ENCODE results near the gene ASF1A. TPM values are rescaled to one million over a fixed set of nuclear protein-coding genes. Genes with fewer than 3 reads are reported as not detected.
A peak's percentile ranks its signal among the peaks of the same experiment; 100 is the strongest.

Gene ASF1A
- total RNA-seq, 2 donors from 2014 or later: 11.3 to 27.3 TPM

DNA sequence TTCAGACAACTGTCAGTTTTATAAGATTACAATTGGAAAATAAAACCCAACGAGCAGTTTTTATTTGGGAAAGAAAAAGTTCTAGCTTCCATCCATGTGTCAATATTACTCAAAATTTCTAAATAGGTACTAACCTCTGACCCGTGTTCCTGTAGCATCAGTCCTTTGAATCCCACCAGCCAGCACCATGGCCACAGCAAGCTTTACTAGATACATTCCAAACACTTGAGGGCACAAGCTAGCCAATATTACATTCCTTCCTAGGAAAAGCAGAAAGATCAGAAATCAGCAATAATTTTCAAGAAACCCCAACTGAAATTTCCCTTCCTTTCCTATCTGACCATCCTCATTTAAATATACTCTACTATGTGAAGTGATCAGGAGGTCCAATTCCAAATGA is 19.2 kb downstream of the ASF1A start:
- peaks cover 93% of the 10 kb centered on the region for H3K36me3 Mint-ChIP-seq (ENCODE audit: low read depth)

DNA sequence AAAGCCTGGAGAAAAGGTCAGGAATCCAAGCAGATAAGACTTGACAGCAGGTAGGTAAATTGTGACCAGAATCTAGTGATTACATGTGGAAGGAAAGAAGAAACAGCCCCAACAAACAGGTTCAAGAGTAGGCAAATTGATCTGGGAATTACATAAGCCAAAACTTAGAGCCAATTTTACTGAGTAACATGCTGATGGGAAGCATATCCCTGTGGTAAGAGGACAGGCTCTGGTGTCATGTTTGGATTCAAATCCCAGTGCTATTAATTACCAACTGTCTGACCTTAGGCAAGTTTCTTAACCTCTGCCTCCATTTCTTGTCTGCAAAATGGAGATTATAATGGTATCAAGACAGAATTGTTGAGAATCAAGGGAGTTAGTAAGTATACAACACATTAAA is 20.6 kb downstream of the ASF1A start:
- ATAC-seq (replicated peaks): no peak
- Mint-ChIP-seq H3K9me3 (no peaks in the 10 kb centered on the region), H3K27ac (peak overlapping the region; percentile 21), H3K4me1 (peaks cover 5% of the 10 kb centered on the region), H3K36me3 (ENCODE audit: low read depth) (peaks cover 92% of the 10 kb centered on the region), H3K4me3 (no peak overlapping the region), H3K27me3 (no peaks in the 10 kb centered on the region)

More for the DNA sequence above, 19.2 kb downstream of the ASF1A start:
- Mint-ChIP-seq H3K4me3 (no peak overlapping the region), H3K9me3 (no peaks in the 10 kb centered on the region), H3K27ac (peak overlapping the region; percentile 42), H3K27me3 (no peaks in the 10 kb centered on the region), H3K4me1 (peaks cover 5% of the 10 kb centered on the region)
- ATAC-seq (replicated peaks): no peak

DNA sequence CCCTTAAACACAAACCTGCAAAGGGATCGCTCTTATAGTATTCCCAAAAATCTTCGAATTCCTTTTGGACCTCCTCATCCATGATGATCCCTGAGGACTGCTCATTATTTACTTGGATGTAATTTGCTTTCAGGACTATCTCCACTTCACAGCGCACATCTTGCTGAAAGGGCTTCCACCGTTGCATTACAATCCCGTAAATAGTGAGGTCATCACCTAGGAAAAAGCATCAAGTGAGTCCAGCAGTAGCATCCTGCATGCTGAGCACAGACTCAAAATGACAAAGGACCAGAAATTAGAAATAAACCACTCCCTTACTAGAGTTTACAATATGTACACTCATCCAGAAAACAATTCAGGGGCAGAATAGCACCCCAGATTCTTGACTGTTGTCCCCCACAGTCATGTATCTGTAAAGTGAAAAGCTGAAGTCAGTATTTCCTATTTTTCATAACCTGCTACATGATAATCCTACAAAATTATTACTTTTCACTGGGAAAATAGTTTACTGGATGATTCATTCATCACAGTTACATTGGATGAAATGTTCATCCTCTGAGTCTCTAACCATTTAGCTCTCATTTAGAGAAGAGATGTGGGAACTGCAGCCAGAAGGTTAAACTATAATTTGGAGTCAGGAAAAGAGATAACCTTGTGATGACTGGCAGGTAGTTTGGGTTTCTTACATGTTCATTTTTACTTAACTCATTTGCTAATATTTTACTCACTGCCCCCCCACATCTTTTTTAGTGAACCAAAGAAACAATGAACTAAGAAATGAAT is 23.8 kb downstream of the ASF1A start:
- ATAC-seq (replicated peaks): no peak
- H3K27ac Mint-ChIP-seq: no peak overlapping the region
- H3K36me3 Mint-ChIP-seq (ENCODE audit: low read depth): peaks cover 96% of the 10 kb centered on the region
- no peaks in the 10 kb centered on the region for H3K9me3 Mint-ChIP-seq
- H3K27me3 Mint-ChIP-seq: no peaks in the 10 kb centered on the region
- H3K4me3 Mint-ChIP-seq: no peak overlapping the region
- peaks cover 5% of the 10 kb centered on the region for H3K4me1 Mint-ChIP-seq

DNA sequence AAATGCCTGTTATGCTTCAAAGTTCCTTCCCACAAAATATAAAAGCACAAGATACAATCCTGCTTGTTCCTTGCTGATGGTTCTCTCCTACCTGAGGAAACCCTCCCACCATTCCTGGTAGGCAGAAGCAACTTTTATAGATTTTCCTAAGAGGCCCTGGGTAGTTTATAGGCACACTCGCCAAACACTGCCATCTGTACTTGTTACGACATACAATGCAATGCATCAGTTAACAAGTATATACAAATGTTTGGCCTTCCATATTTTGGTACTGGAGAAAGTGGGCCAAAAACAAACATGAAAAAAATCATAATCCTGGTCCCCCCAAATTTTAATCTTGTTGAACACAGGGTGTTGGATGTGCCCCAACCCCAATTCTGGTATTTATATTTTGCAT is 24.4 kb downstream of the ASF1A start:
- no peak for ATAC-seq (replicated peaks)
- H3K9me3 Mint-ChIP-seq: no peaks in the 10 kb centered on the region
- H3K4me3 Mint-ChIP-seq: no peak overlapping the region
- H3K4me1 Mint-ChIP-seq: peaks cover 5% of the 10 kb centered on the region
- no peak overlapping the region for H3K27ac Mint-ChIP-seq
- peaks cover 96% of the 10 kb centered on the region for H3K36me3 Mint-ChIP-seq (ENCODE audit: low read depth)
- no peaks in the 10 kb centered on the region for H3K27me3 Mint-ChIP-seq

DNA sequence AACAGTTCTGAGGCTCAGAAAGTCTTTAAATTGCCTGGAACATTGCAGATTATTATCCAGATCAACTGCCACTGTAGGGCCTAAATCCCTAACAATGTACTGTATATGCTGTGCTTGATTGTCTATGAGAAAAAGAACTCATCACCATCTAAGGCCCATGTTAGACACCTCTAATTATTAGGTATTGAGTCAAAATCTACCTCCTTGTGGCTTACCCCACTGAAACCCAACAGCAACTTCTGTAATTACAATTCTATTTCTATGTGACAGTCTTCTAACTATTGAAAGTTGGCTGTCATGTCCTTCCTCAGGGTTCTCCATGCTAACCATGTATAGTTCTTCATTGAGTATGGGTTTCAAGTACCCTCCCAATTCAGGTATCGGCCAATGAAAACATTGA is 27.1 kb downstream of the ASF1A start:
- peak; percentile 12 for ATAC-seq (replicated peaks)
- no peaks in the 10 kb centered on the region for H3K9me3 Mint-ChIP-seq
- H3K36me3 Mint-ChIP-seq (ENCODE audit: low read depth): peaks cover 94% of the 10 kb centered on the region

DNA sequence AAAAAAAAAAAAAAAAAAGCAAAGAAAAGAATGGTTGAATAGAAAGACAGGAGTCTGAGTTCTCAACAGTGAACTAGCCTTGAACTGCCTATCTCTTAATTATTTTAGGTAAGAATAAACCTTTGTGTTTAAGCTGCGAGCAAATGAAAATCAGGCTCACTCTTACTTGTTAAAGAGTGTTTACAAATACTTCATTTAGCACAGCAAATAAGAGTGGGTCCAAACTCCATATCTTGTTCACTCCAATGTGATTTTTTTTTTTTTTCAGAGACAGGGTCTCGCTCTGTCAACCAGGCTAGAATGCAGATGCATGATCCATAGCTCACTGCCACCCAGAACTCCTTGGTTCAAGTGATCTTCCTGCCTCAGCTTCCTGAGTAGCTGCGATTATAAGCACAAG is 29.1 kb downstream of the ASF1A start:
- no peak overlapping the region for H3K4me3 Mint-ChIP-seq
- no peaks in the 10 kb centered on the region for H3K9me3 Mint-ChIP-seq
- H3K36me3 Mint-ChIP-seq (ENCODE audit: low read depth): peaks cover 91% of the 10 kb centered on the region
- ATAC-seq (replicated peaks): no peak
- no peaks in the 10 kb centered on the region for H3K4me1 Mint-ChIP-seq
- H3K27ac Mint-ChIP-seq: no peak overlapping the region
- no peaks in the 10 kb centered on the region for H3K27me3 Mint-ChIP-seq

More for the DNA sequence above, 27.1 kb downstream of the ASF1A start:
- Mint-ChIP-seq H3K27ac (no peak overlapping the region), H3K27me3 (no peaks in the 10 kb centered on the region), H3K4me1 (no peaks in the 10 kb centered on the region), H3K4me3 (no peak overlapping the region)

DNA sequence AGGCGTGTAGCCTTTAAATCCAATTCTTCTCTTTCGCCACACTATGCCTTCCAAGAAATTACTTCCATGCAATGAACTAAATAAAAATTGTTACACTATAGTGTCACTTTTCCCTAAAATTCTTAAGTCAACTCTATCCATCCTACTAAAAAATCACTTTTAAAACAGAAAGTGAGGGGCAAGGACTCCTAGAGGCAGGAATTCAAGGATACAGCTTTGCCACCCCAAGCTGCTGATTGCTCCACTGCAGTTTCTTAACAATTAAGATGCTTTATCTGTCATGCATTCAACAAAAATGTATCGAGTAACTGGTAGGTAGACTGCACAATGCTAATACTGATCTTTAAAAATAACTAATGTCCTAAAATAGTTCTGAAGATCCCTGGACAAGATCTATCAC is 36.7 kb downstream of the ASF1A start:
- Mint-ChIP-seq H3K36me3 (ENCODE audit: low read depth) (peaks cover 65% of the 10 kb centered on the region), H3K27ac (no peak overlapping the region), H3K9me3 (no peaks in the 10 kb centered on the region), H3K4me1 (peaks cover 7% of the 10 kb centered on the region), H3K27me3 (no peaks in the 10 kb centered on the region), H3K4me3 (no peak overlapping the region)
- ATAC-seq (replicated peaks): no peak

DNA sequence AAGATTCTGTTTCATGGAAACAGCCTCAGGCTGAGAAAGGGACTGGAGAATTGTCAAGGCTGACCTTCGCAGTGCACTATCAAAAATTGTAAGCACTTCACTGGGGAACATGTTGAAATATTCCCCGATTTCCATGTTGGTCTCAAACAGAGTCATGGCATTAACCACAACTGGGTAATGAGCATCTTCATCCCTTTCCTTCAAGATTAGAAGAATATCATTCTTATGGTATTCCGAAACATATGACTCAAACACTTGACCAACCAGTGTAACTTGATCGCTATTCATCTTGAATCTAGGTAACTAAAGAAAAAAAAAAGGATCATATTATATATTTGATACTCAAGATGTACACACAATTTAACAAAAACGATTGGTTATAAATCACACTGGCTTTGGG is 37.5 kb downstream of the ASF1A start:
- H3K4me3 Mint-ChIP-seq: no peak overlapping the region
- H3K36me3 Mint-ChIP-seq (ENCODE audit: low read depth): peaks cover 59% of the 10 kb centered on the region
- no peak for ATAC-seq (replicated peaks)
- H3K9me3 Mint-ChIP-seq: no peaks in the 10 kb centered on the region
- H3K4me1 Mint-ChIP-seq: peaks cover 10% of the 10 kb centered on the region
- no peaks in the 10 kb centered on the region for H3K27me3 Mint-ChIP-seq
- H3K27ac Mint-ChIP-seq: no peak overlapping the region

DNA sequence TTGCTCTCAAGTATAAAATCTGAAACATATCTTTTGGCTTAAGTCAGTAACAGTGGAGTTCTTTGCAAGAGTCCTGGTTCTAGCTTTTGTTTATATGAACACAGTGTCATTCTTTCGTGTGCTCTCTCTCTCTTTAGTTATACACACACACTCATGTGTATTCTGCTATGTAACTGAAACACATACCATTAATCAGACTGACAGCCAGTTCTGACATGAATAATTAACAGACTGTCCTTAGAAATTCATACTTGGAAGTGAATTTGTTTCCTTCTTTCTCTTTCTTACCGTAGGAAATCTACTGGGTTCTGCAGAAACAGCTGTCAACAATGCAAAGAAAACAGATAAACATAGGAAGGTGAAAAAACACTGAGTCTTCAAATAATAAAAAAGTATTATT is 38.5 kb downstream of the ASF1A start:
- Mint-ChIP-seq H3K9me3 (no peaks in the 10 kb centered on the region), H3K27ac (no peak overlapping the region), H3K36me3 (ENCODE audit: low read depth) (peaks cover 51% of the 10 kb centered on the region), H3K27me3 (no peaks in the 10 kb centered on the region), H3K4me1 (peaks cover 16% of the 10 kb centered on the region), H3K4me3 (peak overlapping the region; percentile 89)
- ATAC-seq (replicated peaks): no peak

DNA sequence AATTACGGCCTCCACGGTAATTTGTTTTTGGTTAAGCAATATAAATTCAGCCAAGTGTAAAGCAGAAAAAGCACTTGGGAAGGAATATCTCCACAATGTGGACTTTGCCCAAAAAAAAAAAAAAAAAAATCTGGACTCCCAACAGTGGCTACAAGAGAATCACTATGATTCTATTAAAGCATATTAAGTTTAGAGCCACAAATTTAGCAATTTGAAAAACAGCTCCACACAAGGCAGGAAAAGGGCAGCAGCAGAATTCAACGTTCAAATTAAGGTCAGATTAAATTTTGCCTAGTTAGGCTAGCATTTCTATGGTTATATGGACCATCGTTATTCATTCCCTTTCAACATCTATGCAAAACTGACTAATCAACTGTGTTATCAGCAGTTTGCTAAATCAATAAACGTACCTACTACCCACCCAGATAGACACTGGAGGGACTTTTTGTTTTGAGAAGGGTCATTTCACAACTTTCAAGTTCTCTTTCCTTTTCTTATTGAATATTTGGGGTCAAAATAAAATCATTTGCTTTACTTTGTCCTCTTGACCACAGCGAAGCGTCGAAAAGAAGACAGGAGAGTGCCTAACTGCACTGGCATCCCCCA is 40.0 kb downstream of the ASF1A start:
- Mint-ChIP-seq H3K4me1 (peaks cover 16% of the 10 kb centered on the region), H3K36me3 (ENCODE audit: low read depth) (peaks cover 39% of the 10 kb centered on the region), H3K27ac (peak overlapping the region; percentile 89), H3K9me3 (no peaks in the 10 kb centered on the region), H3K4me3 (peak overlapping the region; percentile 89), H3K27me3 (no peaks in the 10 kb centered on the region)
- no peak for ATAC-seq (replicated peaks)

DNA sequence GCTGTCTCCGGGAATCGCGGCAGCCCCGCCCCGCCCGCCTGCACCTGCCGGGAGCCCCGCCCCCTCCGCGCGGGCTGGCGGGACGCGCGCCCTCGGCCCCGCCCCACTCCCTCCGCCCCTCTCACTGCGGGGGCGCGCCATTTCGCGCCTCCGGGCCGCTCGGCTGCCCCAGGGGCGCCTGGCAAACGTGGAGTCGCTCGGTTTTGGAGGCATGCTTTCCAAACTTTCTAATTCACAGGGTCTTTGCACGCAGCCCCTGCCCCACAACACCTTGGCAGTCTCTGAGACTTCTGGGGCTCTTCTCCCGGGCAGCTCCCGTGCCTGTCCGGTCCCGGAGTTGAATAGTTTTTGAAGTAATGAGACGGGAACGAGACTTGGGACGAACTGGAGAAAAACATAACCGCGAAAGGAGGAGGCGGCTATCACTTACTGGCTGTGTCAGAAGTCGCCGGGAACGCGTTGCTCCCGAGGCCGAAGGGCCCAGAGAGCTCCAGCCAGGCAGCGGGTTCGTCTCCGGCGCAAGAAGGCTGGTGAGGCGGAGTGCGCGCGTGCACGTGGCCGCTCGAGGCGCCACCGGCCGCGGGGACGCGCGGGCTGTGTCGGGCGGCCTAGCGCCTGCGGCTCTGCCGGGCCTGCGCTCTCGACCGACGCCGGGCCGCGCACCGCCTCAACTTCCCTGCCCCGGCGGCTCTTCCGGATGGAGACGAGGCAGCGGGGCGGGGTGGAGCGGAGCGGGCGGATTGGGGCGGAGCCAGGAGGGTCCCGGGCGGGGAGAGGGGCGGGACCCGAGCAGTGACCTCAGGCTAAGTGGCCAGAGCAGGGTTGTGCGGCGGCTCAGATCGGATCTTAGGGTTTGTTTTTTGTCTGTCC is 40.7 kb downstream of the ASF1A start, which contains the start of gene MCM9:
Gene MCM9 (minus strand): TSS at position 699 of the 870 bp plus-strand sequence. CDS start 3,436 bp downstream, outside the sequence.
- Mint-ChIP-seq H3K9me3 (no peaks in the 10 kb centered on the region), H3K27ac (peak within 1 kb of the TSS; percentile 89), H3K36me3 (ENCODE audit: low read depth) (peaks cover 36% of the 10 kb centered on the region), H3K4me1 (peaks cover 16% of the 10 kb centered on the region), H3K4me3 (peak within 1 kb of the TSS; percentile 89), H3K27me3 (no peaks in the 10 kb centered on the region)
- ATAC-seq (replicated peaks): peak; percentile 96

DNA sequence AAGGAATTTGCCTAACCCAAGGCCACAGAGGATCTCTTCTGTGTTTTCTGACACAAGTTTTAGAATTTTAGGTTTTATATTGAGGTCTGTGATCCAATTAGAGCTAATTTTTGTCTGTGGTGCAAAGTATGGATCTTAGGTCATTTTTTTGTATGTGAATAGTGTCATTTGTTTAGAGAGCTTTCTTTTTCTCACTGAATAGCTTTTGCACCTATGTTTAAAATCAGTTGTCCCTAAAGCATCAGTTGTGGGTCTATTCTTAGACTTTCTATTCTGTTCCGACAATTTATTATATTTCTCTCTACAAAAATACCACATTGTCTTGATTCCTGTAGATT is 41.3 kb downstream of the ASF1A start:
- Mint-ChIP-seq H3K4me3 (peak overlapping the region; percentile 89), H3K4me1 (peaks cover 16% of the 10 kb centered on the region), H3K36me3 (ENCODE audit: low read depth) (peaks cover 32% of the 10 kb centered on the region), H3K27me3 (no peaks in the 10 kb centered on the region), H3K9me3 (no peaks in the 10 kb centered on the region), H3K27ac (peak overlapping the region; percentile 89)
- ATAC-seq (replicated peaks): no peak

DNA sequence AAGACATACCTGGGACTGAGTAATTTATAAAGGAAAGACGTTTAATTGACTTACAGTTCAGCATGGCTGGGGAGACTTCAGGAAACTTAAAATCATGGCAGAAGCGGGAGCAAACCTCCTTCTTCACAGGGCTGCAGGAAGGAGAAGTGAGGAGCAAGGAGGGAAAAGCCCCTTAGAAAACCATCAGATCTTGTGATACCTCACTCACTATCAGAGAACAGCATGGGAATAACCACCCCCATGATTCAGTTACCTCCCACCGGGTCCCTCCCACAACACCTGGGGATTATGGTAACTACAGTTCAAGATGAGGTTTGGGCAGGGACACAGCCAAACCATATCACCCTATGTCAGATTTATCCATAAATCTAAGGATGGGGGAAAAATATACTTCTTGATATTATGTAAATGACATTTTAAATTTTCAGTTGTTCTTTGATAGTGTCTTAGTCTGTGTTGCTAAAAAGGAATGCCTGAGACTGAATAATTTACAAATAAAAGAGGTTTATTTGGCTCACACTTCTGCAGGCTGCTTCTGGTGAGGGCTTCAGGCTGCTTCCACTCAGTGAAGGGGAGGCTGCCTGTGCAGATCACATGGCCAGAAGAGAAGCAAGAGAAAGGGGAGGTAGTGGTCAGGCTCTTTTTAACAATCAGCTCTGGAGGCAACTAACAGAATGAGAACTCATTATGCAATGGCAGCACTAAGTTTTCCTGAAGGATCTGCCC is 42.2 kb downstream of the ASF1A start:
- H3K4me3 Mint-ChIP-seq: peak overlapping the region; percentile 89
- no peaks in the 10 kb centered on the region for H3K9me3 Mint-ChIP-seq
- H3K27ac Mint-ChIP-seq: peak overlapping the region; percentile 89
- no peaks in the 10 kb centered on the region for H3K27me3 Mint-ChIP-seq
- peaks cover 24% of the 10 kb centered on the region for H3K36me3 Mint-ChIP-seq (ENCODE audit: low read depth)
- H3K4me1 Mint-ChIP-seq: peaks cover 16% of the 10 kb centered on the region
- no peak for ATAC-seq (replicated peaks)

DNA sequence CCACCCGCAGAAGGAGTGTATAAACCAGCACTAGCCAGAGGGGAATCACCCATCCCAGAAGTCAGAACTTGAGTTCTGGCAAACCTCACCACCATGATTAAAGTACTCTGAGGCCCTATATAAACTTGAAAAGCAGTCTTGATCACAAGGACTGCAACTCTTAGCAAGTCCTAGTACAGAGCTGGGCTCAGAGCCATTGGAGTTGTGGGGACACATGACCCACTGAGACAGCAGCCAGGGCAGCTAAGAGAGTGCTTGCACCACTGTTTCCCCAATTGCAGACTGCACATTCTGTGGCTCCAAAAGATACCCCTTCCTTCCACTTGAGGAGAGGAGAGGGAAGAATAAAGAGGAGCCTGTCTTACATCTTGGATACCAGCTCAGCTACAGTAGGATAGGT is 45.7 kb downstream of the ASF1A start:
- ATAC-seq (replicated peaks): no peak
- no peak overlapping the region for H3K4me3 Mint-ChIP-seq
- H3K36me3 Mint-ChIP-seq (ENCODE audit: low read depth): peaks cover 7% of the 10 kb centered on the region
- no peaks in the 10 kb centered on the region for H3K27me3 Mint-ChIP-seq
- H3K27ac Mint-ChIP-seq: no peak overlapping the region
- H3K9me3 Mint-ChIP-seq: peaks cover 17% of the 10 kb centered on the region
- peaks cover 11% of the 10 kb centered on the region for H3K4me1 Mint-ChIP-seq

All from activated T-helper 17 cell treated with anti-CD3 and anti-CD28 coated beads, Interleukin-2, amount 50 U/mL, for 72 hours (primary cell).